Skeletal muscle satellite cell (primary cell): Measurements from ENCODE around the gene GYPC.
"Not testable (repeated sequence)": the region's sequence is repeated elsewhere in the genome, so short reads cannot be mapped to it uniquely, and the experiment has no call there.

Experiments
- H3K27me3 ChIP-seq: 2 replicates; pipeline ENCODE4 v1.7.0; 2013; ENCODE audit warnings: low read length; ENCODE audit not compliant: control insufficient read depth, insufficient read depth
- H3K36me3 ChIP-seq: 2 replicates; pipeline ENCODE4 v1.7.0; 2013; ENCODE audit warnings: mild to moderate bottlenecking, control low read depth, low read length; ENCODE audit not compliant: insufficient read depth
- H3K4me1 ChIP-seq: 2 replicates; pipeline ENCODE4 v1.7.0; 2013; ENCODE audit warnings: low read length; ENCODE audit not compliant: control insufficient read depth, insufficient read depth
- H3K4me2 ChIP-seq: 2 replicates; pipeline ENCODE4 v1.7.0; 2013; ENCODE audit warnings: mild to moderate bottlenecking, low read length
- H3K4me3 ChIP-seq: 2 replicates; pipeline ENCODE4 v1.7.0; 2013; ENCODE audit warnings: low read length
- H3K9ac ChIP-seq: 2 replicates; pipeline ENCODE4 v1.7.0; 2013; ENCODE audit warnings: mild to moderate bottlenecking, low read depth, low read length, moderate library complexity
- H3K9me3 ChIP-seq: replicated peaks from 2 replicates; pipeline ENCODE4 v1.7.0; 2013; ENCODE audit warnings: mild to moderate bottlenecking, control low read depth, low read length

GYPC gene

DNA sequence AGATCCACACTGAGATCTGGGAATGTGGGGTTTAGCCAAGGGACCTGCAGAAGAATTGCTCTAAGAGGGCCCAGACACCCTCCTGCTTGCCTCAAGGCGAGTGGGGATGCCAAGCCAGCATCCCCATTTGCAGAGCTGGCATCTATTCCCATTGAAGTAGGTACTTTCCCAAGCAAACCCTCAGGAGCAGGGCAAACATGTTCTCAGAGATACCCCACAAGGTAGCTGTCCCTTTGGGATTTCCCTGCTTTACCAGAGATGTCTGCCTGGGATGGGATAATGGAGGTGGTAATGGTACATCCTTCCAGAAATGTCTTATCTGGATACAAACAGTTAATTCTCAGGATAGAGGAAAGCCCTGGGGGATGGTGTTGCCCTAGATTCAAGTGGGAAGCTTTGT, 51.2 kb downstream of the GYPC start:
- Histone ChIP-seq H3K36me3 (no peaks in the 10 kb centered on the region), H3K9me3 (no peaks in the 10 kb centered on the region), H3K4me2 (no peak overlapping the region), H3K4me3 (no peak overlapping the region), H3K9ac (no peak overlapping the region), H3K4me1 (no peaks in the 10 kb centered on the region), H3K27me3 (peaks cover 14% of the 10 kb centered on the region)

- Histone ChIP-seq H3K36me3 (no peaks in the 10 kb centered on the region), H3K27me3 (peaks cover 17% of the 10 kb centered on the region), H3K4me1 (no peaks in the 10 kb centered on the region), H3K4me3 (no peak overlapping the region), H3K9me3 (no peaks in the 10 kb centered on the region), H3K9ac (no peak overlapping the region), H3K4me2 (no peak overlapping the region)
These were observed 52.0 kb downstream of the GYPC start for GRCh38 chr2:126707941-126708340.

DNA sequence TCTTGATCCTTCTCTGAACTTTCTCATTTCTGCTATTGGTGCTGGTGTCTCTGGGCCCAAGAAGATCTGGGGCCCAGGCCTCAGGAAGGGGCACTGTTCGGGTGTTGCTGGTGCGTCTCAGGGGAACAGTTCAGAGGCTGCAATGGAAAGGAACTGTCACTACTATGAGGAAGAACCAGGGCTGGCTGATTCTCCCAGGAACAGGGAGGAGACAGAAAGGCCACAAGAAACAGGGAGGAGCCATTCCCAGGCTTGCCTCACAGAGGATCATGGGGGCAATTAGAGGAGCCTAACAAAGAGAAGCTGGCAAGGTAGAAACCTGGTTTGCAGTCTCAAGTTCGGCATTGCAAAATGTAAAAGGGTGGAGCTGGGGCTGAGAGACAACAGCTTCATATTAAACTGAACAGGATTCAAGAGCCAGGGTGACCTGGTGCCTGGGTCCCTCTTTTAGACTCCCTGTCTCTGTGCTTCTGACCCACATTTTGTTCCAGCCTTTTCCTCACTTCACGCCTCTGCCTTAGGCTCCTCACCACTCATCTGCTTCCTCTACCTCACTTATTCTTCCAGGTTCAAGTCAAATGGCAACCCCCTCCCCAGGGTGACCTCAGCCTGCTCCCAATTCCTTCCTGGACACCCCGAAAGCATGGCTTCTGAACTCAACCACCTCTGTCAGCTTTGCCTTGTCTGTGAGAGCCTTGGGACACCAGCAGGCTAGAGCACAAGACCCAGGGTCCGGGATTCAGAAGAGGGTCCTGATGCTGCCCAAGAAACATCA, 58.4 kb downstream of the GYPC start:
- Histone ChIP-seq H3K9ac (no peak overlapping the region), H3K9me3 (no peaks in the 10 kb centered on the region), H3K36me3 (no peaks in the 10 kb centered on the region), H3K4me3 (no peak overlapping the region), H3K4me1 (no peaks in the 10 kb centered on the region), H3K27me3 (peaks cover 19% of the 10 kb centered on the region), H3K4me2 (no peak overlapping the region)

- H3K4me1 ChIP-seq = no peaks in the 10 kb centered on the region
- no peak overlapping the region for H3K4me3 ChIP-seq
- no peaks in the 10 kb centered on the region for H3K9me3 ChIP-seq
- H3K36me3 ChIP-seq = no peaks in the 10 kb centered on the region
- H3K9ac ChIP-seq = no peak overlapping the region
- peaks cover 16% of the 10 kb centered on the region for H3K27me3 ChIP-seq
- H3K4me2 ChIP-seq = no peak overlapping the region
These were observed 59.2 kb downstream of the GYPC start for GRCh38 chr2:126715111-126715510.

- Histone ChIP-seq H3K27me3 (peaks cover 16% of the 10 kb centered on the region), H3K9me3 (no peaks in the 10 kb centered on the region), H3K9ac (no peak overlapping the region), H3K4me1 (no peaks in the 10 kb centered on the region), H3K4me2 (no peak overlapping the region), H3K36me3 (no peaks in the 10 kb centered on the region), H3K4me3 (no peak overlapping the region)
These were observed 59.8 kb downstream of the GYPC start for GRCh38 chr2:126715576-126716406.

DNA sequence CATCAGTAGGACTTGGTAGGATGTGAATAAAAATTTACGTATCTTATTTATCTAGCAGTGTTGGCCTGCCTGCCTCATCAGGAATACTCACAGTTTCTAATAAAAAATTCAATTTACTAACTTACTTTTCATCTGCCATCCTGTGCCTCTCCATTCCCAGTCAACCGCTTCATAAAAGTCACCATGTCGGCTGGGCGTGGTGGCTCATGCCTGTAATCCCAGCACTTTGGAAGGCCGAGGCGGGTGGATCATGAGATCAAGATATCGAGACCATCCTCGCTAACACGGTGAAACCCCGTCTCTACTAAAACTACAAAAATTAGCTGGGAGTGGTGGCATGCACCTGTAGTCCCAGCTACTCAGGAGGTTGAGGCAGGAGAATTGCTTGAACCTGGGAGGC, 61.3 kb downstream of the GYPC start:
- H3K9ac ChIP-seq = not testable (repeated sequence)

DNA sequence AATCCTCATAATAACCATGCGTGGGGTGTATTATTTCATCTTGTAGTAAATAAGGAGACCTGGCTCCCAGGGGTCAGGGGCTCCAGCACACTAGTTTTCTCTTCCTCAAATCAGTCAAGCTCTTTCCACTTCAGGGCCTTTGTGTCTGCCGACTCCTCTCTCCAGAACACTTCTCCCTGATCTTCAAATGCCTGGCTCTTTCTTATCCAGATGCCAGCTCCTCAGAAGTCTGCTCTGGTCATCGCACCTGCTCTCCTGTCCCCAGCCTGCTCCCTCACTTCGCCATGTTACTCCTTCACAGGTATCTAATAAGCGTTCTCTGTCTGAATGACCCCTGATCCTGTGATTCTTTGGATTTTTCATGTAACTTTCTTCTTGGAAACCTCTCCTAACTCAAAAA, 62.0 kb downstream of the GYPC start:
- H3K9ac ChIP-seq = no peak overlapping the region
- H3K36me3 ChIP-seq = no peaks in the 10 kb centered on the region
- no peaks in the 10 kb centered on the region for H3K4me1 ChIP-seq
- no peak overlapping the region for H3K4me2 ChIP-seq
- H3K27me3 ChIP-seq = peaks cover 7% of the 10 kb centered on the region
- no peak overlapping the region for H3K4me3 ChIP-seq
- no peaks in the 10 kb centered on the region for H3K9me3 ChIP-seq

More for the DNA sequence above, 61.3 kb downstream of the GYPC start:
- not testable (repeated sequence) for H3K9me3 ChIP-seq, H3K4me3 ChIP-seq, H3K36me3 ChIP-seq, H3K4me2 ChIP-seq, H3K4me1 ChIP-seq, H3K27me3 ChIP-seq

GRCh38 chr2:126719191-126719832, 63.4 kb downstream of the GYPC start:
- H3K9me3 ChIP-seq = no peaks in the 10 kb centered on the region
- peaks cover 4% of the 10 kb centered on the region for H3K27me3 ChIP-seq
- H3K36me3 ChIP-seq = no peaks in the 10 kb centered on the region
- H3K4me1 ChIP-seq = no peaks in the 10 kb centered on the region
- no peak overlapping the region for H3K4me2 ChIP-seq
- no peak overlapping the region for H3K4me3 ChIP-seq
- no peak overlapping the region for H3K9ac ChIP-seq

- Histone ChIP-seq H3K9ac (no peak overlapping the region), H3K4me3 (no peak overlapping the region), H3K9me3 (no peaks in the 10 kb centered on the region), H3K36me3 (no peaks in the 10 kb centered on the region), H3K4me1 (no peaks in the 10 kb centered on the region), H3K27me3 (peaks cover under 1% of the 10 kb centered on the region), H3K4me2 (no peak overlapping the region)
These were observed 63.9 kb downstream of the GYPC start for GRCh38 chr2:126719833-126720351.

DNA sequence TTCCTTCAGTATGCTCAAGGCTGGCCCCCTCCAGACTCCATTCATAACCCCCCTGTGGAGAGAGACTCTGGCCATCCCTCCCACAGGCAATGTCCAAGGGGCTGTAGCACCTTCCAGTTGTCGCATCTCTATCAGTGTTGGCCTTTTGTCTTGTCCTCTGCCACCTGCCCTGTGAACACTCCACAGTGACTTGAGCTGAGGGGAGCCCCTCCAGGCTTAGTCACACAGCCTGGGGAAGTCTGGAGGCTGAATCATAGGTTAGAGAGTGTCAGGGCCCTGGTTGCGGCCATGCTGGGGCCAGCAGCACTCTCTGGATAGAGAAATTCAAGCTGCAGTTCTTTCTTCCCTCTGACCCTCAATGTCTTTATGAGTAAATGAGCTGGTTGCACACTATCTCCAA, 64.7 kb downstream of the GYPC start:
- no peaks in the 10 kb centered on the region for H3K36me3 ChIP-seq
- H3K4me2 ChIP-seq = no peak overlapping the region
- no peaks in the 10 kb centered on the region for H3K4me1 ChIP-seq
- no peak overlapping the region for H3K4me3 ChIP-seq
- no peaks in the 10 kb centered on the region for H3K9me3 ChIP-seq
- H3K9ac ChIP-seq = no peak overlapping the region
- no peaks in the 10 kb centered on the region for H3K27me3 ChIP-seq

- H3K4me1 ChIP-seq = no peaks in the 10 kb centered on the region
- H3K27me3 ChIP-seq = no peaks in the 10 kb centered on the region
- no peaks in the 10 kb centered on the region for H3K9me3 ChIP-seq
- no peaks in the 10 kb centered on the region for H3K36me3 ChIP-seq
- no peak overlapping the region for H3K9ac ChIP-seq
- no peak overlapping the region for H3K4me3 ChIP-seq
- no peak overlapping the region for H3K4me2 ChIP-seq
These were observed 66.1 kb downstream of the GYPC start for GRCh38 chr2:126722081-126722480.
